ENCODE measurements around the gene NR2E1.

Gene NR2E1

GRCh38 chr6:108165714-108166663 lies at the start of gene NR2E1:
Gene NR2E1 (plus strand): TSS chr6:108166022. CDS start chr6:108166766, 744 bp downstream.
- DNase-seq (ENCODE audit: low read depth) = no peak

- no peak for DNase-seq (ENCODE audit: low read depth)
Observed at GRCh38 chr6:108116546-108117426, 49.0 kb upstream of the NR2E1 start.

DNA sequence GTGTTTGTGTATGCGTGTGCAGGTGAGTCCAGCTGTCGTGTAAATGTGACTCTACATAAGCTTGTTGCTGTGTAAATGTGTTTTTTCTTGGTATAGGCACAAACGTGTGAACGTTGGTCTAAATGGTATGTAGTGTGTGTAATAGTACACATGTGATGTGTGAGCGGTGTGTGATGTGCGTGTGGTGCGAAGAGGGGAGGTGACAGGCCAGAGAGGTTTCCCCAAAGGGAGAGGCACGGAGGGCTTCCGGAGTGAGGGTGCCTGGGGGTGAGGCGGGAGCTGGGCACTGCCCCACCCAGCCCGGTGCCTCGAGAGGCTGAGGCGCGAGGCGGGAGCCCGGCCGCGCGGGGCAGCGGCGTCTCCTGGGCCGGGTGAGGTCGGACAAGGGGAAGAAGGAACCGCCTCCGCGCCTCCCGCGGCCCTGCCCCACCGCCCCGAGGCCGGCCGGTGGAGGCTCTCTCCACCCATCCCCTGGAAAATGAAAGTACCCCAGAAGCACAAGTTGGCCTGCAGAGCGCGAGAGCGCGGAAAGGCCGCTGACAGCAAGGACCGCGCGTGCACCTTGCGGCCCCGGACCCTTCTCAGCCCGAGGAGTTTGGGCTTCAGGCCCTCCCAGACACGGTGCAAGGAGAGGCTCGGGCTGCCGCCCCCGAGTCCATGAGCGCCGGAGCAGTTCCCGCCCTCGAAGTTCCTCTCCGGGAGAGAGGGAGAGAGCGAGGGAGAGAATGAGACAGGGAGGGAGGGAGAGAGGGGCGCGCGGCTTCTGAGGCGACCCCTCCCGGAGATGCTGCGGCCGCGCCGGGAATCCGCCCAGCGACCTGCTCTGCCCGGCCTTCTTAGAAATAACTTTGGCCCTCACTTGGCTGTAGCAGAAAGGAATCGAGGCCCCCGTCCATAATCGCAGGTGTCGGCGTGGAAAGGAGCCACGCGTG lies 48.1 kb upstream of the NR2E1 start:
- DNase-seq (ENCODE audit: low read depth) = no peak

- DNase-seq (ENCODE audit: low read depth) = no peak
Observed at GRCh38 chr6:108118359-108118724, 47.5 kb upstream of the NR2E1 start.

GRCh38 chr6:108118810-108119768 lies 46.7 kb upstream of the NR2E1 start:
- no peak for DNase-seq (ENCODE audit: low read depth)

- DNase-seq (ENCODE audit: low read depth) = no peak
Observed at GRCh38 chr6:108119769-108120141, 46.1 kb upstream of the NR2E1 start.

GRCh38 chr6:108120311-108120710 lies 45.5 kb upstream of the NR2E1 start:
- no peak for DNase-seq (ENCODE audit: low read depth)

- no peak for DNase-seq (ENCODE audit: low read depth)
Observed at GRCh38 chr6:108121612-108122011, 44.2 kb upstream of the NR2E1 start.

GRCh38 chr6:108123481-108123929 lies 42.3 kb upstream of the NR2E1 start:
- DNase-seq (ENCODE audit: low read depth) = no peak

GRCh38 chr6:108123946-108124345 lies 41.9 kb upstream of the NR2E1 start:
- no peak for DNase-seq (ENCODE audit: low read depth)

GRCh38 chr6:108127056-108127455 lies 38.8 kb upstream of the NR2E1 start:
- DNase-seq (ENCODE audit: low read depth) = no peak

DNA sequence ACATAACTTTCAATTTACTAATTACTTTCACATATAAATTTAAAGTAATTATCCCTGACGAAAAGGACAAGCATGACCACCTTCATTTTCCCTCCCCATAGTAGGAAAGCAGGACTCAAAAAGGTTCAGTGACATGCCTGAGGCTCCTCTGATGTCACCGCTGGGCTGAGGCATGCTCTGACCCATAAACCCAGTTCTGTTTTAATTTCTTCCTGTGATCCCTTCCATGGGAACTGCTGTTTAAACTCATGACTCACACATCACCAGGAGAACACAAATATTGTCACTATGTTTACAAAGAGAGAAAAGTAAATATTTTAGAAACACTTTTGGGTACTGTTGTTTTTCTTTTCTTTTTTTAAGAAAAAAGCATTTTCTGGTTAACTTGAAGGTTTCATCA lies 38.0 kb upstream of the NR2E1 start:
- no peak for DNase-seq (ENCODE audit: low read depth)

GRCh38 chr6:108130262-108130661 lies 35.6 kb upstream of the NR2E1 start:
- no peak for DNase-seq (ENCODE audit: low read depth)

- DNase-seq (ENCODE audit: low read depth) = no peak
Observed at GRCh38 chr6:108132863-108133262, 33.0 kb upstream of the NR2E1 start.

GRCh38 chr6:108133594-108134179 lies 32.1 kb upstream of the NR2E1 start:
- no peak for DNase-seq (ENCODE audit: low read depth)

GRCh38 chr6:108134213-108134970 lies 31.4 kb upstream of the NR2E1 start:
- no peak for DNase-seq (ENCODE audit: low read depth)

DNA sequence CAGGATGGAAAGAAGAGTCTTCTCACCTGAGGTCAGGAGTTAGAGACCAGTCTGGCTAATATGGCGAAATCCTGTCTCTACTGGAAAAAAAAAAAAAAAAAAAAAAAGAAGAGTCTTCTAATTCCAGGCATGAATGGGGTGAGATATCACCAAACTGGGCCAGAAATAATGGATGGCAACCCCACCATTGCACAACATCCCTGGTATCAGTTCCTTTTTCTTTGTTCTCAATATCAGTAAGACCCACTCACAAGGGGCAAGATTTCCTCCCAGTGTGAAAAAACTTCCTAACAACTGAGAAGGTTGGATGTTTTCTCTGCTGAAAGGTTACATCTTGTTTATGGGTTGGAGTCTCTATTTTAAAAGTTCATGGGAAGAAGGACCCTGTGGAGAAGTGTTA lies 23.6 kb upstream of the NR2E1 start:
- DNase-seq (ENCODE audit: low read depth) = no peak

DNA sequence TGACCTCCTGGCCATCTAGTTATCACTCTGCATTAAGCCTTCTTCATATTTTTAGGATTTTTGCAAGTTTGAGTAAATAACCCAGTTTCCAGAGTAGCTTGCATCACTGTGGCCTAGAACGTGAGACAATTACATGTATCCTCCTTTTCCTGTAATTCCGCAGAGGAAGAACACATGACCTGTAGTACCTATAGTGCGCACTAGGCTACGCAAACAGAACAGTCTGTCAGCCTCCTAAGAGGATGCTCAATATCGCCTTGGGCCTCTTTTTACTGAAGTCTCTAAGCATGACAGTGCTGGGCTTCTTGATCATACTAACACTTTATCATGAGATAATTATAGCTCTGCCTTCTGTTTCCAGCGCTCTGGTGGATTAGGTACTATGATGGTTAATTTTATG lies 20.2 kb upstream of the NR2E1 start:
- no peak for DNase-seq (ENCODE audit: low read depth)

DNA sequence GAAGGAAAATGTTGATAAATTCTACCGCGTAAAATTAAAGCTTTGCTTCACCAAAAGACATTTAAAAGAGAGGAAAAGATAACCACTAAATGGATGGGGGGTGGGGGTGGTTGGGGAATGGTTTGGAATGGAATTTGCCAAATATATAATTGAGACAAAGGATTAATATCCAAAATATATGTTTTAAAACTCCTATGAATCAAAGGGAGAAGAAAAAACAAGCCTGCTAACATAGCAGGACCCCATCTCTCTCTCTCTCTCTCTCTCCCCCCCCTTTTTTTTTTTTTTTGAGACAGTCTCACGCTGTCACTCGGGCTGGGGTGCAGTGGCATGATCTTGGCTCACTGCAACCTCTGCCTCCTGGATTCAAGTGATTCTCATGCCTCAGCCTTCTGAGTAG lies 13.4 kb upstream of the NR2E1 start:
- no peak for DNase-seq (ENCODE audit: low read depth)
